ENCODE data around the gene CES4A.
"Not testable (repeated sequence)": the region's sequence is repeated elsewhere in the genome, so short reads cannot be mapped to it uniquely, and the experiment has no call there.

Gene CES4A

GRCh38 chr16:66955363-66956153 is 32.8 kb upstream of the CES4A start:
- DNase-seq (ENCODE audit: low read depth in 2 of 2): not testable (repeated sequence)

- not testable (repeated sequence) for DNase-seq (ENCODE audit: low read depth in 2 of 2)
Observed at GRCh38 chr16:66956154-66956457, 32.3 kb upstream of the CES4A start.

- no peak for DNase-seq (ENCODE audit: low read depth in 2 of 2)
Observed at GRCh38 chr16:66958857-66959703, 29.3 kb upstream of the CES4A start.

- no peak for DNase-seq (ENCODE audit: low read depth in 2 of 2)
Observed at GRCh38 chr16:66959704-66960161, 28.7 kb upstream of the CES4A start.

- DNase-seq (ENCODE audit: low read depth in 2 of 2): no peak
Observed at GRCh38 chr16:66960270-66960669, 28.1 kb upstream of the CES4A start.

GRCh38 chr16:66961065-66961744 is 27.2 kb upstream of the CES4A start, which contains the start of gene CES3:
TSS of gene CES3 (plus strand) at chr16:66961266. CDS start at chr16:66961308, 42 bp downstream.
- peak; percentile 32 to 63 for DNase-seq (ENCODE audit: low read depth in 2 of 2)

- DNase-seq (ENCODE audit: low read depth in 2 of 2): no peak
Observed at GRCh38 chr16:66961914-66962313, 26.5 kb upstream of the CES4A start.

- no peak for DNase-seq (ENCODE audit: low read depth in 2 of 2)
Observed at GRCh38 chr16:66964049-66964448, 24.3 kb upstream of the CES4A start.

- no peak for DNase-seq (ENCODE audit: low read depth in 2 of 2)
Observed at GRCh38 chr16:66968847-66969246, 19.5 kb upstream of the CES4A start.

GRCh38 chr16:66970775-66971720 is 17.3 kb upstream of the CES4A start:
- DNase-seq (ENCODE audit: low read depth in 2 of 2): no peak

- no peak for DNase-seq (ENCODE audit: low read depth in 2 of 2)
Observed at GRCh38 chr16:66972983-66973382, 15.4 kb upstream of the CES4A start.

- no peak for DNase-seq (ENCODE audit: low read depth in 2 of 2)
Observed at GRCh38 chr16:66973716-66974115, 14.7 kb upstream of the CES4A start.

- DNase-seq (ENCODE audit: low read depth in 2 of 2): not testable (repeated sequence)
Observed at GRCh38 chr16:66974156-66974931, 14.0 kb upstream of the CES4A start.

- peak; percentile 14 to 33 for DNase-seq (ENCODE audit: low read depth in 2 of 2)
Observed at GRCh38 chr16:66974932-66975246, 13.5 kb upstream of the CES4A start.

GRCh38 chr16:66975302-66975893 is 13.0 kb upstream of the CES4A start:
- DNase-seq (ENCODE audit: low read depth in 2 of 2): no peak

- DNase-seq (ENCODE audit: low read depth in 2 of 2): no peak
Observed at GRCh38 chr16:66976746-66977145, 11.6 kb upstream of the CES4A start.

- peak; percentile 77 to 94 for DNase-seq (ENCODE audit: low read depth in 2 of 2)
Observed at GRCh38 chr16:66977341-66978113, 10.9 kb upstream of the CES4A start.

- DNase-seq (ENCODE audit: low read depth in 2 of 2): no peak
Observed at GRCh38 chr16:66979011-66979717, 9.2 kb upstream of the CES4A start.

GRCh38 chr16:66983033-66983432 is 5.4 kb upstream of the CES4A start:
- DNase-seq (ENCODE audit: low read depth in 2 of 2): no peak

Data from stimulated activated CD4-positive, alpha-beta T cell treated with anti-CD3 and anti-CD28 coated beads, Interleukin-12 subunit alpha, Interleukin-12 subunit beta, amount 100 ng/mL, for 24 hours (primary cell).